ENCODE data around the gene SLC27A5.
"Not testable (repeated sequence)": the region's sequence is repeated elsewhere in the genome, so short reads cannot be mapped to it uniquely, and the experiment has no call there.

SLC27A5 gene

GRCh38 chr19:58468216-58468839, 43.5 kb downstream of the SLC27A5 start:
- no peak for DNase-seq (ENCODE audit: low read depth in 3 of 3)

GRCh38 chr19:58466760-58467589, 44.8 kb downstream of the SLC27A5 start, which contains the start of gene ZNF324:
Gene ZNF324, plus strand, starts transcription at chr19:58467080. Its CDS starts 2,106 bp downstream, at chr19:58469186.
- DNase-seq (ENCODE audit: low read depth in 3 of 3), result peak; percentile 95 to 98 (median 97)

GRCh38 chr19:58466089-58466759, 45.6 kb downstream of the SLC27A5 start:
- DNase-seq (ENCODE audit: low read depth in 3 of 3), result no peak

GRCh38 chr19:58460039-58460438, 51.8 kb downstream of the SLC27A5 start:
- DNase-seq (ENCODE audit: low read depth in 3 of 3), result no peak

GRCh38 chr19:58456111-58456510, 55.7 kb downstream of the SLC27A5 start:
- no peak for DNase-seq (ENCODE audit: low read depth in 3 of 3)

GRCh38 chr19:58455306-58455705, 56.5 kb downstream of the SLC27A5 start:
- DNase-seq (ENCODE audit: low read depth in 3 of 3), result no peak

- no peak for DNase-seq (ENCODE audit: low read depth in 3 of 3)
Observed at GRCh38 chr19:58453743-58454142, 58.0 kb downstream of the SLC27A5 start.

GRCh38 chr19:58451358-58452101, 60.3 kb downstream of the SLC27A5 start, which contains the start of gene ZNF324B:
Gene ZNF324B, plus strand, starts transcription at chr19:58451622. Its CDS starts 2,080 bp downstream, at chr19:58453702.
- peak; percentile 93 to 97 (median 95) for DNase-seq (ENCODE audit: low read depth in 3 of 3)

GRCh38 chr19:58450856-58451357, 60.9 kb downstream of the SLC27A5 start:
- no peak for DNase-seq (ENCODE audit: low read depth in 3 of 3)

GRCh38 chr19:58449980-58450379, 61.8 kb downstream of the SLC27A5 start:
- DNase-seq (ENCODE audit: low read depth in 3 of 3), result not testable (repeated sequence)

GRCh38 chr19:58448860-58449259, 62.9 kb downstream of the SLC27A5 start:
- not testable (repeated sequence) for DNase-seq (ENCODE audit: low read depth in 3 of 3)

Data from stimulated activated CD4-positive, alpha-beta T cell treated with anti-CD3 and anti-CD28 coated beads, TNF-alpha, amount 100 ng/mL, for 24 hours (primary cell).